Mucosa of rectum (tissue), 2 donors: ENCODE data around the gene KIAA1671.
"Not testable (repeated sequence)": the region's sequence is repeated elsewhere in the genome, so short reads cannot be mapped to it uniquely, and the experiment has no call there.

Source experiments
- H3K27ac ChIP-seq, 2 donors: one replicate each; pipeline ENCODE4 v1.7.0; 2013; ENCODE audit warnings: inconsistent platforms in 2 of 2, low read depth in 2 of 2, low read length in 2 of 2
- H3K27me3 ChIP-seq, 2 donors: one replicate each; pipeline ENCODE4 v1.7.0; 2013; ENCODE audit warnings: low read length in 2 of 2; ENCODE audit not compliant: control insufficient read depth in 2 of 2, insufficient read depth in 2 of 2
- H3K36me3 ChIP-seq, 2 donors: one replicate each; pipeline ENCODE4 v1.7.0; 2013; ENCODE audit warnings: low read length in 2 of 2; ENCODE audit not compliant: control insufficient read depth in 2 of 2, insufficient read depth in 2 of 2
- H3K4me1 ChIP-seq, 2 donors: one replicate each; pipeline ENCODE4 v1.7.0; 2013; ENCODE audit warnings: low read length in 2 of 2, mild to moderate bottlenecking in 1 of 2; ENCODE audit not compliant: control insufficient read depth in 2 of 2, insufficient read depth in 2 of 2
- H3K4me3 ChIP-seq, 2 donors: one replicate each; pipeline ENCODE4 v1.7.0; 2013; ENCODE audit warnings: low read length in 2 of 2
- H3K9ac ChIP-seq, 2 donors: one replicate each; pipeline ENCODE4 v1.7.0; 2013; ENCODE audit warnings: low read length in 2 of 2, low read depth in 1 of 2, mild to moderate bottlenecking in 1 of 2
- H3K9me3 ChIP-seq, 2 donors: one replicate each; pipeline ENCODE4 v1.7.0; 2013; ENCODE audit warnings: low read length in 2 of 2; ENCODE audit not compliant: control insufficient read depth in 2 of 2
- donor health status: healthy.
- donor health status: Normal muscosa, but diverticular disease.

KIAA1671 gene

GRCh38 chr22:25172153-25172552 is 219.6 kb downstream of the KIAA1671 start:
- no peak overlapping the region for H3K27ac ChIP-seq
- H3K4me3 ChIP-seq, result no peak overlapping the region
- H3K27me3 ChIP-seq, result no peaks in the 10 kb centered on the region
- no peak overlapping the region for H3K9ac ChIP-seq
- H3K9me3 ChIP-seq, result no peaks in the 10 kb centered on the region
- no peaks in the 10 kb centered on the region for H3K4me1 ChIP-seq
- peaks cover 29 to 46% of the 10 kb centered on the region in 2 donors for H3K36me3 ChIP-seq

- Histone ChIP-seq H3K36me3 (peaks cover 33 to 52% of the 10 kb centered on the region in 2 donors), H3K4me3 (no peak overlapping the region), H3K9ac (no peak overlapping the region), H3K27me3 (no peaks in the 10 kb centered on the region), H3K9me3 (no peaks in the 10 kb centered on the region), H3K27ac (no peak overlapping the region), H3K4me1 (no peaks in the 10 kb centered on the region)
Measured at GRCh38 chr22:25174156-25174887, 221.8 kb downstream of the KIAA1671 start.

GRCh38 chr22:25174888-25175411 is 222.4 kb downstream of the KIAA1671 start:
- Histone ChIP-seq H3K27me3 (no peaks in the 10 kb centered on the region), H3K27ac (no peak overlapping the region), H3K9me3 (no peaks in the 10 kb centered on the region), H3K4me1 (no peaks in the 10 kb centered on the region), H3K9ac (no peak overlapping the region), H3K4me3 (no peak overlapping the region), H3K36me3 (peaks cover 33 to 52% of the 10 kb centered on the region in 2 donors)

- Histone ChIP-seq H3K36me3 (peaks cover 34 to 52% of the 10 kb centered on the region in 2 donors), H3K4me3 (no peak overlapping the region), H3K27ac (no peak overlapping the region), H3K9ac (no peak overlapping the region), H3K27me3 (no peaks in the 10 kb centered on the region), H3K9me3 (no peaks in the 10 kb centered on the region), H3K4me1 (no peaks in the 10 kb centered on the region)
Measured at GRCh38 chr22:25176175-25176574, 223.7 kb downstream of the KIAA1671 start.

GRCh38 chr22:25176799-25177198 is 224.3 kb downstream of the KIAA1671 start:
- no peak overlapping the region for H3K4me3 ChIP-seq
- no peaks in the 10 kb centered on the region for H3K4me1 ChIP-seq
- no peak overlapping the region for H3K27ac ChIP-seq
- no peaks in the 10 kb centered on the region for H3K9me3 ChIP-seq
- no peaks in the 10 kb centered on the region for H3K27me3 ChIP-seq
- no peak overlapping the region for H3K9ac ChIP-seq
- H3K36me3 ChIP-seq, result peaks cover 39 to 57% of the 10 kb centered on the region in 2 donors

- no peak overlapping the region for H3K4me3 ChIP-seq
- no peaks in the 10 kb centered on the region for H3K9me3 ChIP-seq
- no peak overlapping the region for H3K27ac ChIP-seq
- H3K27me3 ChIP-seq, result no peaks in the 10 kb centered on the region
- no peak overlapping the region for H3K9ac ChIP-seq
- peaks cover 39 to 56% of the 10 kb centered on the region in 2 donors for H3K36me3 ChIP-seq
- no peaks in the 10 kb centered on the region for H3K4me1 ChIP-seq
Measured at GRCh38 chr22:25177226-25177625, 224.7 kb downstream of the KIAA1671 start.

GRCh38 chr22:25177895-25178294 is 225.4 kb downstream of the KIAA1671 start:
- no peaks in the 10 kb centered on the region for H3K27me3 ChIP-seq
- H3K4me1 ChIP-seq, result no peaks in the 10 kb centered on the region
- H3K9me3 ChIP-seq, result no peaks in the 10 kb centered on the region
- no peak overlapping the region for H3K27ac ChIP-seq
- peaks cover 45 to 53% of the 10 kb centered on the region in 2 donors for H3K36me3 ChIP-seq
- no peak overlapping the region for H3K4me3 ChIP-seq
- H3K9ac ChIP-seq, result no peak overlapping the region

- H3K27ac ChIP-seq, H3K4me1 ChIP-seq, H3K4me3 ChIP-seq, H3K27me3 ChIP-seq, H3K9ac ChIP-seq, H3K9me3 ChIP-seq: not testable (repeated sequence)
- peaks cover 47 to 49% of the 10 kb centered on the region in 2 donors for H3K36me3 ChIP-seq
Measured at GRCh38 chr22:25178348-25178747, 225.8 kb downstream of the KIAA1671 start.

GRCh38 chr22:25178869-25179631 is 226.5 kb downstream of the KIAA1671 start:
- not testable (repeated sequence) for H3K27me3 ChIP-seq, H3K9ac ChIP-seq, H3K27ac ChIP-seq, H3K4me1 ChIP-seq, H3K4me3 ChIP-seq, H3K9me3 ChIP-seq
- peaks cover 46 to 50% of the 10 kb centered on the region in 2 donors for H3K36me3 ChIP-seq
